ENCODE results near the gene OSBP2. TPM values are rescaled to one million over a fixed set of nuclear protein-coding genes. Genes with fewer than 3 reads are reported as not detected.

Gene OSBP2
- total RNA-seq, 1 donor from 2014 or later = 0.35 TPM

DNA sequence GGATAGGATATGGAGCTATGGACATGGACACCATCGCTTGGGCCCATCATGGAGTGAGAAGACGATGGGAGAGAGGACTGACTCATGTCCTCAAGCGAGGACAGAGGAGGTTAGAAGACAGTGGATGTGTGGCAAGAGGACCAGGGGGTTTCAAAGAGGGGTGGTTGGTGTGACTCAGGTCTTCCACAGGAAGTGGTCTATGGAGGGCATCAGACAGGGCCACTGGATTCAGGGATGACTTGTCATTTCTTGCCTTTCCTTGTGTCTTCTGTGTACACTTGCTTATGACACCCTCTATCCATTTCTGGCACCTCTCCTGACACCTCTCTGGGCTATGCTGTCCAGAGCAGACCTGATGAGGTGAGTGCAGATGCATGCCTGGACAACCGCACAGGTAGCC, 115.4 kb downstream of the OSBP2 start:
- no peak for ATAC-seq (ENCODE audit: low read depth)
- intact Hi-C loops (cut with micrococcal nuclease) = no loop called here
- ChIA-PET POLR2A (no interaction called here), CTCF (no interaction called here)
- Mint-ChIP-seq H3K4me3 (no peak overlapping the region), H3K27me3 (peaks cover 8% of the 10 kb centered on the region), H3K4me1 (no peaks in the 10 kb centered on the region), H3K36me3 (ENCODE audit: low read depth) (no peaks in the 10 kb centered on the region), H3K27ac (no peak overlapping the region), H3K9me3 (no peaks in the 10 kb centered on the region)
- TF ChIP-seq, protein P1, sequence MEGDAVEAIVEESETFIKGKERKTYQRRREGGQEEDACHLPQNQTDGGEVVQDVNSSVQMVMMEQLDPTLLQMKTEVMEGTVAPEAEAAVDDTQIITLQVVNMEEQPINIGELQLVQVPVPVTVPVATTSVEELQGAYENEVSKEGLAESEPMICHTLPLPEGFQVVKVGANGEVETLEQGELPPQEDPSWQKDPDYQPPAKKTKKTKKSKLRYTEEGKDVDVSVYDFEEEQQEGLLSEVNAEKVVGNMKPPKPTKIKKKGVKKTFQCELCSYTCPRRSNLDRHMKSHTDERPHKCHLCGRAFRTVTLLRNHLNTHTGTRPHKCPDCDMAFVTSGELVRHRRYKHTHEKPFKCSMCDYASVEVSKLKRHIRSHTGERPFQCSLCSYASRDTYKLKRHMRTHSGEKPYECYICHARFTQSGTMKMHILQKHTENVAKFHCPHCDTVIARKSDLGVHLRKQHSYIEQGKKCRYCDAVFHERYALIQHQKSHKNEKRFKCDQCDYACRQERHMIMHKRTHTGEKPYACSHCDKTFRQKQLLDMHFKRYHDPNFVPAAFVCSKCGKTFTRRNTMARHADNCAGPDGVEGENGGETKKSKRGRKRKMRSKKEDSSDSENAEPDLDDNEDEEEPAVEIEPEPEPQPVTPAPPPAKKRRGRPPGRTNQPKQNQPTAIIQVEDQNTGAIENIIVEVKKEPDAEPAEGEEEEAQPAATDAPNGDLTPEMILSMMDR (IDR thresholded peaks at IDR 0.05) = no peak
- no peak for DNase-seq

DNA sequence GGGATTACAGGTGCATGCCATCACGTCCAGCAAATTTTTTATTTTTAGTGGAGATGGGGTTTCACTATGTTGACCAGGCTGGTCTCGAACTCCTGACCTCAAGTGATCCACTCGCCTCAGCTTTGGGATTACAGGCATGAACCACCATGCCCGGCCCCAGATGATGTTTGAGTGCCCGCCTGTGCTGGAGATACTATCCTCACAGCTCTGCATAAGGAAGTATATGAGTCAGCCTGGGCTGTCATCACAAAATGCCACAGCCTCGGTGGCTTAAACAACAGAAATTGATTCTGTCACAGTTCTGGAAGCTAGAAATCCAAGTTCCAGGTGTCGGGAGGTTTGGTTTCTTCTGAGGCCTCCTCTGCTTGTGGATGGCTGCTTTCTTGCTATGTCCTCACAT, 119.3 kb downstream of the OSBP2 start:
- ATAC-seq (ENCODE audit: low read depth) = no peak
- Mint-ChIP-seq H3K36me3 (ENCODE audit: low read depth) (no peaks in the 10 kb centered on the region), H3K9me3 (no peaks in the 10 kb centered on the region), H3K4me1 (no peaks in the 10 kb centered on the region), H3K27ac (no peak overlapping the region), H3K27me3 (peaks cover 6% of the 10 kb centered on the region), H3K4me3 (no peak overlapping the region)
- CTCF ChIA-PET = interaction anchor here (1.2 kb wide), 1 partner anchor 106 kb away, joined by 3 read pairs; no protein-coding TSS in a partner anchor
- POLR2A ChIA-PET = no interaction called here
- DNase-seq = no peak
- TF ChIP-seq, protein P1 (IDR thresholded peaks at IDR 0.05) = no peak
- intact Hi-C loops (cut with micrococcal nuclease) = no loop called here

DNA sequence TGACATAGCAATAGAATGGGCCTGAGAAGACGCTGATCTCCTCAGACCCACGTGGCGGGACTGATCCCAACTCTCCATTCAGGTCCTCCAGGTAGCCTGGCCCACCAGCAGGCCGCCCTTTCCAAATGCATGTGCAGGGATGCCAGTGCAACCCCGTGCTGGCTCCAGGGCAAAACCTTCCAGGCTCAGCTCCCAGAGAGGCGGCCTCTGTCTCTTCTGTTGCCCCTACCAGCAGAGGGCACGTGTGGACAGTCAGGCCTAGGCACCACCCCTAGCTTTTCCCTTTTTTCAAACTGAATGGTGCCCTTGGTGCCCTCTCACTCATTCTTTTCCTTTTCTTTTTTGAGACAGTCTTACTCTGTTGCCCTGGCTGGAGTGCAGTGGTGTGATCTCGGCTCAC, 121.7 kb downstream of the OSBP2 start:
- Mint-ChIP-seq H3K27me3 (peaks cover 17% of the 10 kb centered on the region), H3K36me3 (ENCODE audit: low read depth) (no peaks in the 10 kb centered on the region), H3K4me3 (no peak overlapping the region), H3K9me3 (no peaks in the 10 kb centered on the region), H3K27ac (no peak overlapping the region), H3K4me1 (no peaks in the 10 kb centered on the region)
- ChIA-PET CTCF (no interaction called here), POLR2A (no interaction called here)
- DNase-seq = no peak
- TF ChIP-seq, protein P1 (IDR thresholded peaks at IDR 0.05) = no peak
- intact Hi-C loops (cut with micrococcal nuclease) = no loop called here
- ATAC-seq (ENCODE audit: low read depth) = no peak

DNA sequence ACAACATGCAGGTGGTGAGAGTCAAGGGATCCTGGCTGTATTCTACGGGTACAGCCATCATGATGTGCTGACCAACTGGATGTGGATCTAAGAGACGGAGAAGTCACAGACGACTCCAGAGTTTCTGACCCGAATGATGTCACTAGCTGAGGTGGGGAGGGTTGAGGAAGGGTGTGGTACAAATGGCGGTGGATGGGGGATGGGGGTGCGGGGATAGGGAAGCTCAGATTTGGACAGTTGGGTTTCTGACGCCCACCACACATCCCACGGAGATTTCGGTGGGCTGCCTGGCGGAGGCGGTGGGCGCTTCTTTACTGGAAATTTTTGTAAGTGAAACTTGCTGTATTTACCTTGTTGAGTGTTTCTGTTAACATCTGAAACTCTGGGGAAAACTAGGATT, 126.7 kb downstream of the OSBP2 start:
- H3K36me3 Mint-ChIP-seq (ENCODE audit: low read depth) = no peaks in the 10 kb centered on the region
- ATAC-seq (ENCODE audit: low read depth) = no peak
- no peak for DNase-seq
- intact Hi-C loops (cut with micrococcal nuclease) = no loop called here
- CTCF ChIA-PET = no interaction called here
- POLR2A ChIA-PET = no interaction called here
- H3K4me3 Mint-ChIP-seq = no peak overlapping the region
- H3K9me3 Mint-ChIP-seq = no peaks in the 10 kb centered on the region
- TF ChIP-seq, protein P1 (IDR thresholded peaks at IDR 0.05) = no peak
- no peak overlapping the region for H3K27ac Mint-ChIP-seq
- H3K4me1 Mint-ChIP-seq = no peaks in the 10 kb centered on the region
- H3K27me3 Mint-ChIP-seq = peaks cover 43% of the 10 kb centered on the region

DNA sequence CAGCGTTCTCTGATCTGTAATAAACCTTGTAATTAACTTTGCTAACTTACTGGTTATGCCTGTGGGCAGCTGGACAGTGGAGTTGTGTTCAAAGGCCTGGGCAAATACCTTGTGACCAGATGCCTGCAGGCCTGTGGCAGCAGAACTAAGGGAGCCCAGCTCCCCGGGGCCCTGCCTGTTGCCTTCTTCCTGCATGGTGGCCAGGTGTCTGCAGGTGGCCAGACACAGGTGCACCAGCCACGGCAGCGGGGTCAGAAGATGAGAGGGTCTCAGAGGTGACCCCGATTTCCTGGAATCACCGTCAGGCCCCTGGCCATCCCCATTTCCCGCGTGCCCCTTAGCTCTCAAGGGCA, 127.2 kb downstream of the OSBP2 start:
- H3K9me3 Mint-ChIP-seq = no peaks in the 10 kb centered on the region
- ATAC-seq (ENCODE audit: low read depth) = no peak
- no peaks in the 10 kb centered on the region for H3K4me1 Mint-ChIP-seq
- no peaks in the 10 kb centered on the region for H3K36me3 Mint-ChIP-seq (ENCODE audit: low read depth)
- ChIA-PET CTCF (no interaction called here), POLR2A (no interaction called here)
- H3K4me3 Mint-ChIP-seq = no peak overlapping the region
- TF ChIP-seq, protein P1 (IDR thresholded peaks at IDR 0.05) = no peak
- intact Hi-C loops (cut with micrococcal nuclease) = no loop called here
- H3K27me3 Mint-ChIP-seq = peaks cover 43% of the 10 kb centered on the region
- H3K27ac Mint-ChIP-seq = no peak overlapping the region
- no peak for DNase-seq
